OCI-LY3 (cell line): ENCODE data around the gene RUNX3.

Source experiments
- H2AFZ ChIP-seq: fragments of 200-600, 300-600 bp; shearing (Covaris generic); 2 replicates; pipeline ENCODE4 v1.6.0; 2014; ENCODE audit warnings: antibody characterized with exemption, low read depth, low read length
- H3K27ac ChIP-seq: fragments of 200-600, 300-600 bp; sonication (generic); 2 replicates; pipeline ENCODE4 v1.5.1; 2014; ENCODE audit warnings: mild to moderate bottlenecking, low read length, moderate library complexity, mixed read lengths
- H3K27me3 ChIP-seq: fragments of 200-600, 300-600 bp; sonication (generic); 2 replicates; pipeline ENCODE4 v1.6.1; 2014; ENCODE audit warnings: low read depth, low read length, mixed read lengths
- H3K36me3 ChIP-seq: fragments of 200-600, 300-600 bp; sonication (generic); replicated peaks from 2 replicates; pipeline ENCODE3; 2014; ENCODE audit warnings: low read depth, low read length, mixed read lengths
- H3K4me1 ChIP-seq: fragments of 300-600, 200-600 bp; sonication (generic); 2 replicates; pipeline ENCODE4 v1.6.1; 2014; ENCODE audit warnings: low read length, mixed read lengths
- H3K4me2 ChIP-seq: fragments of 200-600, 300-600 bp; sonication (generic); 2 replicates; pipeline ENCODE4 v1.6.1; 2014; ENCODE audit warnings: low read length, mixed read lengths
- H3K4me3 ChIP-seq: fragments of 300-600, 200-600 bp; sonication (generic); 2 replicates; pipeline ENCODE4 v1.5.1; 2014; ENCODE audit warnings: antibody characterized with exemption, mild to moderate bottlenecking, low read length, moderate library complexity
- H3K79me2 ChIP-seq: fragments of 300-600, 200-600 bp; shearing (Covaris generic); 2 replicates; pipeline ENCODE4 v1.6.1; 2014; ENCODE audit warnings: mild to moderate bottlenecking, low read length, mixed read lengths
- H3K9ac ChIP-seq: fragments of 300-600, 200-600 bp; shearing (Covaris generic); 2 replicates; pipeline ENCODE4 v1.6.0; 2014; ENCODE audit warnings: mild to moderate bottlenecking, low read length, moderate library complexity
- H3K9me3 ChIP-seq: fragments of 200-600, 300-600 bp; shearing (Covaris generic); 2 replicates; pipeline ENCODE4 v1.6.1; 2014; ENCODE audit warnings: low read length, mixed read lengths; ENCODE audit not compliant: insufficient read depth
- H4K20me1 ChIP-seq: fragments of 200-600, 300-600 bp; sonication (generic); 2 replicates; pipeline ENCODE4 v1.6.1; 2016; ENCODE audit warnings: low read length, mixed read lengths; ENCODE audit not compliant: insufficient read depth
- EZH2phosphoT487 ChIP-seq: fragments of 200-600 bp; shearing (Covaris generic); IDR thresholded peaks from 2 replicates; pipeline ENCODE4 v1.6.1; 2018; ENCODE audit warnings: antibody characterized with exemption, mixed run types, low read depth
- TF ChIP-seq, protein P1 (sequence below): fragments of 200-600, 300-600 bp; sonication (generic); IDR thresholded peaks from 2 replicates; pipeline ENCODE4 v1.5.1; 2014; ENCODE audit warnings: antibody characterized with exemption, low read length, low read depth

RUNX3 gene

DNA sequence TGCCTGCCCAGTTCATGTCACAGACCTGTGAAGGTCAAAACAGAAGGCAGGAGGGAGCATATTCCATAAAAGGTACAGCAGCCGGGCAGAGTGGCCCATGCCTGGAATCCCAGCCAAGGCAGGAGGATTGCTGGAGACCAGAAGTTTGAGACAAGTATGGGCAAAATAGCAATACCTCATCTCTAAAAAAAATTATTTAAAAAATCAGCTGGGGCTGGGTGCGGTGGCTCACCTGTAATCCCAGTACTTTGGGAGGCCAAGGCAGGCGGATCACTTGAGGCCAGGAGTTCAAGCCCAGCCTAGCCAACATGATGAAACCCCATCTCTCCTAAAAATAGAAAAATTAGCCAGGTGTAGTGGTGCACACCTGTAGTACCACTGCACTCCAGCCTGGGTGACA is 64.5 kb downstream of the RUNX3 start:
- Histone ChIP-seq H3K4me1 (peaks cover 17% of the 10 kb centered on the region), H2AFZ (no peak overlapping the region), H3K9ac (no peak overlapping the region), H3K4me2 (no peak overlapping the region), H3K9me3 (no peaks in the 10 kb centered on the region), H3K27me3 (peaks cover 4% of the 10 kb centered on the region; the same call in 1 of the 2 replicates), H3K36me3 (no peaks in the 10 kb centered on the region), H4K20me1 (no peaks in the 10 kb centered on the region), H3K79me2 (no peaks in the 10 kb centered on the region), H3K4me3 (no peak overlapping the region), H3K27ac (no peak overlapping the region)
- TF ChIP-seq EZH2phosphoT487 = no peak
- TF ChIP-seq, protein P1, sequence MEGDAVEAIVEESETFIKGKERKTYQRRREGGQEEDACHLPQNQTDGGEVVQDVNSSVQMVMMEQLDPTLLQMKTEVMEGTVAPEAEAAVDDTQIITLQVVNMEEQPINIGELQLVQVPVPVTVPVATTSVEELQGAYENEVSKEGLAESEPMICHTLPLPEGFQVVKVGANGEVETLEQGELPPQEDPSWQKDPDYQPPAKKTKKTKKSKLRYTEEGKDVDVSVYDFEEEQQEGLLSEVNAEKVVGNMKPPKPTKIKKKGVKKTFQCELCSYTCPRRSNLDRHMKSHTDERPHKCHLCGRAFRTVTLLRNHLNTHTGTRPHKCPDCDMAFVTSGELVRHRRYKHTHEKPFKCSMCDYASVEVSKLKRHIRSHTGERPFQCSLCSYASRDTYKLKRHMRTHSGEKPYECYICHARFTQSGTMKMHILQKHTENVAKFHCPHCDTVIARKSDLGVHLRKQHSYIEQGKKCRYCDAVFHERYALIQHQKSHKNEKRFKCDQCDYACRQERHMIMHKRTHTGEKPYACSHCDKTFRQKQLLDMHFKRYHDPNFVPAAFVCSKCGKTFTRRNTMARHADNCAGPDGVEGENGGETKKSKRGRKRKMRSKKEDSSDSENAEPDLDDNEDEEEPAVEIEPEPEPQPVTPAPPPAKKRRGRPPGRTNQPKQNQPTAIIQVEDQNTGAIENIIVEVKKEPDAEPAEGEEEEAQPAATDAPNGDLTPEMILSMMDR = no peak

DNA sequence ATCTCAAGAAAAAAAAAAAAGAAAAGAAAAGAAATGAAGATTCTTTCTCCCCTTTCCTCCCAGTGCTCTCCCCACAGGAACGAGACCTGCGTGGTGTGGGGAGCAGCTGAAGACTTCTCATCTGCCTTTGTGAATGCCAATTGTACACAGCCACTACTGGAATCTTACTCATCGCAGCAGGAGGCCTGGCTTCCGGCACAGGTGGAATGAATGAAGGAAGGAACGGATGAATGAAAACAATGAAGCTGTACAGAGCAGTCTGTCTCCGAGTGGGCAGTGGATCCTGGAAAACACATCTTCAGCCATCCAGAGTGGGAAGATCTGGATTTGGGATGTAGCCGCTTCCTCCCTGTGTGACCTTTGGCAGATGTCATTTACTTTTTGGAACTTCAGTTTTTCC is 64.9 kb downstream of the RUNX3 start:
- peaks cover 4% of the 10 kb centered on the region; the same call in 1 of the 2 replicates for H3K27me3 ChIP-seq

DNA sequence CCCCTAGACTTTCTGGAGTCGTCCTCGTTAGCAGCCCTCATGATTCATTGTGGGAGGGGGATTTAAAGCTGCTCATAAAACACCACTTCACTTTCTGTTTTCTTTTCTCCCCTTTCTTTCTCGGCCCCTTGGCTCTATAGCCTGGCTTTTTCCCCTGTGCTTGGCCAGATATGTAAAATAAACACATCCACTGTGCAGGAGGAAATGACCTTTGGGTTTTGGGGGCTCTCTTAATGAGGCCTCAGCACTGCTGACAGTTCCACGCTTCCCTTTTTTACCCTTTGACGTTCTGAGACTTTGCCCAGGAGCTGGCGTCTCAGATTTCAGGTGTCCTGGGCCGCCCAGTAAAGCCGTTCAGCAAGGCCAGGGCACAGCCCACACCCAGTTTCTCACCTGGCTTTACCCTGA is 65.7 kb downstream of the RUNX3 start:
- Histone ChIP-seq H3K27me3 (peaks cover 4% of the 10 kb centered on the region; the same call in 1 of the 2 replicates), H3K9ac (no peak overlapping the region), H2AFZ (no peak overlapping the region), H3K4me1 (peaks cover 17% of the 10 kb centered on the region), H3K79me2 (no peaks in the 10 kb centered on the region), H3K27ac (no peak overlapping the region), H3K36me3 (no peaks in the 10 kb centered on the region), H3K4me3 (no peak overlapping the region), H4K20me1 (no peaks in the 10 kb centered on the region), H3K9me3 (no peaks in the 10 kb centered on the region), H3K4me2 (peak overlapping the region; percentile 36)
- no peak for TF ChIP-seq EZH2phosphoT487
- TF ChIP-seq, protein P1 = no peak

More for the DNA sequence above, 64.9 kb downstream of the RUNX3 start:
- no peak overlapping the region for H3K4me2 ChIP-seq
- no peak overlapping the region for H3K27ac ChIP-seq
- no peak for TF ChIP-seq EZH2phosphoT487
- TF ChIP-seq, protein P1 = no peak
- no peaks in the 10 kb centered on the region for H3K9me3 ChIP-seq
- no peak overlapping the region for H2AFZ ChIP-seq
- no peak overlapping the region for H3K9ac ChIP-seq
- peaks cover 17% of the 10 kb centered on the region for H3K4me1 ChIP-seq
- no peaks in the 10 kb centered on the region for H3K79me2 ChIP-seq
- no peaks in the 10 kb centered on the region for H4K20me1 ChIP-seq
- no peak overlapping the region for H3K4me3 ChIP-seq
- no peaks in the 10 kb centered on the region for H3K36me3 ChIP-seq

DNA sequence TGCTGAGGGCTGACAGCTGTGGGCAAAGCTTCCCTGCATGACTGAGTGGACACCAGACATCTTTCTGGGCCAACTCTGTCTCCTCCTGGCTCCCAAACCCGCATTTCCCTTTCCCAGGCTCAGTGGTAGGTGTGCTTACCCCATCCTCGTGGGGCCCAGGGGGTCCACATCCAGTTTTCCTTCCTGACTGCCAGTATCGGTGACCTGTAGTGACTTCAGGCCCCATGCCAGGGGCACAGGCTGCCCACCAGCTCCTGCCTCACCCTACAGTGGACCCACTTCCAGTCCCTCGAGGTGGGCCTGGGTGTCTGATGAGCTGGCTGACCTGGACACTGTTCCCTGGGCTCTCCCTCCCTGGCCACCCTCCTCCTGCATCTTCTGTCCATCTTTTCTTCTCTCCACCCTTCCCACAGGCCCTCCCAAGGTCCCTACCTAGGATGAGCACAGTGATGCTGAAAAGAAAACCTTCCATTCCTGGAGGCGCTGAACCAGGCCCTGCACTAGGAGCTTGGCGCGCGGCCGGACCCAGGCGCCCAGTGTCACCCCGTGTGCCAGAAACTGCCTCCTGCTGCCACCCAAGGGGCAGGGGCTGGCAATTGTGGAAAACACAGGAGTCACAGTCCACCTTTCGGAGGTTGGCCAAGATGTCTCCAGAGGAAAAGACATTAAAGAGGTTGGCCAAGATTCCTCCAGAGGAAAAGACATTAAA is 67.1 kb downstream of the RUNX3 start:
- Histone ChIP-seq H2AFZ (no peak overlapping the region), H3K4me3 (no peak overlapping the region), H3K4me1 (peaks cover 17% of the 10 kb centered on the region), H4K20me1 (no peaks in the 10 kb centered on the region), H3K9me3 (no peaks in the 10 kb centered on the region), H3K79me2 (no peaks in the 10 kb centered on the region), H3K9ac (no peak overlapping the region), H3K36me3 (no peaks in the 10 kb centered on the region), H3K27ac (no peak overlapping the region), H3K27me3 (peaks cover 4% of the 10 kb centered on the region; the same call in 1 of the 2 replicates), H3K4me2 (no peak overlapping the region)
- TF ChIP-seq, protein P1 = no peak
- no peak for TF ChIP-seq EZH2phosphoT487
